ENCODE data around the gene UTP4.

Gene UTP4

DNA sequence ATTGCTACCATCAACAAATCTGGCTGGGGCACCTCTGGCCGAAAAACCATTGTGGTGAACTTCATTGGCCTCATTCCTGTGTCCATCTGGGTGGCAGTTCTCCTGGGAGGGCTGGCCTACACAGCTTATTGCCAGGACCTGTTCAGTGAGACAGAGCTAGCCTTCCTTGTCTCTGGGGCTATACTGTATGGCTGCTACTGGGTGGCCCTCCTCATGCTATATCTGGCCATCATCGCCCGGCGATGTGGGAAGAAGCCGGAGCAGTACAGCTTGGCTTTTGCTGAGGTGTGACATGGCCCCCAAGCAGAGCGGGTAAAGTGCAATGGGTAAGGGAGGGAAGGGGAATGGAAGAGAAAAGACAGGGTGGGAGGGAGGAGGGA is 17.5 kb upstream of the UTP4 start:
- no peak overlapping the region for H3K4me3 ChIP-seq (replicated peaks in 1 of 2; ENCODE audit: low read depth in 2 of 2, low read length in 2 of 2)
- TF ChIP-seq, protein P1, sequence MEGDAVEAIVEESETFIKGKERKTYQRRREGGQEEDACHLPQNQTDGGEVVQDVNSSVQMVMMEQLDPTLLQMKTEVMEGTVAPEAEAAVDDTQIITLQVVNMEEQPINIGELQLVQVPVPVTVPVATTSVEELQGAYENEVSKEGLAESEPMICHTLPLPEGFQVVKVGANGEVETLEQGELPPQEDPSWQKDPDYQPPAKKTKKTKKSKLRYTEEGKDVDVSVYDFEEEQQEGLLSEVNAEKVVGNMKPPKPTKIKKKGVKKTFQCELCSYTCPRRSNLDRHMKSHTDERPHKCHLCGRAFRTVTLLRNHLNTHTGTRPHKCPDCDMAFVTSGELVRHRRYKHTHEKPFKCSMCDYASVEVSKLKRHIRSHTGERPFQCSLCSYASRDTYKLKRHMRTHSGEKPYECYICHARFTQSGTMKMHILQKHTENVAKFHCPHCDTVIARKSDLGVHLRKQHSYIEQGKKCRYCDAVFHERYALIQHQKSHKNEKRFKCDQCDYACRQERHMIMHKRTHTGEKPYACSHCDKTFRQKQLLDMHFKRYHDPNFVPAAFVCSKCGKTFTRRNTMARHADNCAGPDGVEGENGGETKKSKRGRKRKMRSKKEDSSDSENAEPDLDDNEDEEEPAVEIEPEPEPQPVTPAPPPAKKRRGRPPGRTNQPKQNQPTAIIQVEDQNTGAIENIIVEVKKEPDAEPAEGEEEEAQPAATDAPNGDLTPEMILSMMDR (IDR thresholded peaks at IDR 0.05; ENCODE audit: low read depth, low read length) = no peak
- DNase-seq (ENCODE audit: low read depth in 2 of 2) = no peak

DNA sequence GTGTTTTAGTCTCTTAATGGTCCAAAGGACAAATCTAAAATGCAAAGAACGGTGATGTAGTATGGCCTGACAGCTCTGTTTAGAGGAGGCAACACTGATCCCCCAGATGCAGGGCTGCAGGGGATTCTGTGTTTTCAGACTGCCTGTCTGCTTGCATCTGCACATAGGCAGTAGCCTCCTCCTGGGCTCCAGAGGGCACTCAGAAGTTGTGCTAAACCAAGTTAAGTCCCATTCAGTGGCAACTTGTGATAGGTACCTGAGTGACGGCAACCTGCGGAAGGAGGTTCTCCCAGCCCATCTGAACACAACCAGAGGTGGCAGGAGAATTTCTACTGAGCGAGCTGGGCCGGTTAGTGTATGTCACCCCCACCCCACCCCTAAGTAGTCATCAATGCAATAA is 17.1 kb upstream of the UTP4 start:
- no peak for DNase-seq (ENCODE audit: low read depth in 2 of 2)
- TF ChIP-seq, protein P1 (IDR thresholded peaks at IDR 0.05; ENCODE audit: low read depth, low read length) = no peak
- H3K4me3 ChIP-seq (replicated peaks in 1 of 2; ENCODE audit: low read depth in 2 of 2, low read length in 2 of 2) = no peak overlapping the region

DNA sequence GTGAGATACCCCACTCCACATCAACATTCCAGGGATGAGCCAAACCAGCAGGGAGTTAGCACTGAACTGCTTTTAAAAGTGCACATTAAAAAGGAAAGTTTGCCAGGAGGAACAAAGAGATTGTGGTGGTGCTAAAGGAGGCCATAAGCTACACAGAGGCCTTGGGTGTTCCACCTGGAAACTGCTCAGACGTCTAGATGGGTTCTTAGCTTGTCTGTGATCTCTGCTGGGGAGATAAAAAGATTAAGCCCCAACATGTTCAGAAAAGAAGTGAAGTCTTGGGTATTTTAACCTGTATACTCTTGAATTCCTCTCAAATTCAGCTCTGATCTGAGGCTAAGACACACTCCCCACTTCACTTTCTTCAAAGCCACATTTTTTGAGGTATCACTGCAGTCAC is 16.6 kb upstream of the UTP4 start:
- no peak for DNase-seq (ENCODE audit: low read depth in 2 of 2)
- TF ChIP-seq, protein P1 (IDR thresholded peaks at IDR 0.05; ENCODE audit: low read depth, low read length) = no peak
- H3K4me3 ChIP-seq (replicated peaks in 1 of 2; ENCODE audit: low read depth in 2 of 2, low read length in 2 of 2) = no peak overlapping the region

DNA sequence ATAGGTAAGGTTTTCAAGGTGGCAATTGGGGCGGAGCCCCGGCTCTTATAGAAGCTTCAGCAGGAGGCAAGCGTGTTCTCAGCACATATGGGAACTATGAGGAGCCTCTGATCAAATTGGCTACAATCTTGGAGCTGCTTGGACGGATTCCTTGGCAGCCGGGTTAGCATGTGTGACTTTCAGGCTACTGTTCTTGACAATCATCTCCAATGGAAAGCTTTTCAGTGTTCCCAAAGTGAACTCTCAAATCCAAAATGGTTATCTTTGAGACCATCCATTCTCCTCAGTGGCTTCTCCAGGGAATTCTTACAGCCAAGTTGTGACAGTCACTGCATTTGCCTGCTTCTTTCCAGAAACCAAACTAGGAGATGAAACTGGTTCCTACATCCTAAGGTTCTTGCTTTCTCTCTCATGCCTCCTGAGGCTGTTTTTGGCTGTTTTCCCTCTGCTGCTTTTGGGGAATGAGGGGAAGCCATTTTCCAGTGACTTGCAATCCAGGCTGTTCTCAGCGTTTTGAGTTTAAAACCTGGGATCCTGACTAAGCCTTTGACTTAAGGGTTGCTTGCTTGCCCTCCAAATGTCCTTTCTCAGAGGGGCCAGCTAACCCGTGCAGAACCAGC is 16.1 kb upstream of the UTP4 start:
- H3K4me3 ChIP-seq (replicated peaks in 1 of 2; ENCODE audit: low read depth in 2 of 2, low read length in 2 of 2) = no peak overlapping the region
- TF ChIP-seq, protein P1 (IDR thresholded peaks at IDR 0.05; ENCODE audit: low read depth, low read length) = no peak
- DNase-seq (ENCODE audit: low read depth in 2 of 2) = no peak

DNA sequence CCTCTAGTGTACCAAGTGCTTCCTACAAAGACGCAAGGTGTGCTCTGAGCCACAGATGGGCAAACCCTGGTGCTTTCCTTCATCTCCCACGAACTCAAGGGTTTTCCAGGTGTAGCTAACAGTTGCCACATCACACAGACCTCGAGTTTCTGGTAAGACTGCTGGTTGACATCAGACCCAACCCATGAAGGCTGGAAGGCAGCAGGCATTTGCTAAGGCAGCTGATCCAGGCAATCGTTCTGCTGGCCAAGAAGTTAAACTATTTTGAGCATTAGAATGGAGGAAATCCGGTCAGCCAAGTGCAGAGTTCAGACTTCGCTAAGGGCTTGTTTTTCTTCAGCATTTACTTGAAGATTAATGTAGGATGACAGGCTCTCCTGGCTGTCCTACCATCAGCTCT is 15.5 kb upstream of the UTP4 start:
- DNase-seq (ENCODE audit: low read depth in 2 of 2) = no peak
- H3K4me3 ChIP-seq (replicated peaks in 1 of 2; ENCODE audit: low read depth in 2 of 2, low read length in 2 of 2) = no peak overlapping the region
- TF ChIP-seq, protein P1 (IDR thresholded peaks at IDR 0.05; ENCODE audit: low read depth, low read length) = no peak

DNA sequence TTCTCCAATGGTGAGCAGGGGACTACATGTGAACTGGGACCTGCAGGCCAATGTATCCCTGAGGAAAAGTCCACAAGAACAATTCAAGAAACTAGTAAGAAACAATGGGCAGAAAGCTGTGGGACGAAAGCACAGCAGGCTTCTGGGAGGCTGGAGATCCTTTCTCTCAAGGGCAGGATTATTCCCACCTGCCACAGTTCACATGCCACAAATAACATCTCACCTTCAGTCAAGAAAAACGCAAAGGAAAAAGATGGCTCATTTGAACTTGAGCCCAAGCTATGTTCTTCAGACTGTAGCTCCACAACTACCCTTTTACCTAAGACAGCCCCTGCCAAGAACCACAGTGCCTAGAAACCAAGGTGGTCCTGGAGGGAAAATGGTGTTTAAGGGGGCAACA is 14.0 kb upstream of the UTP4 start:
- TF ChIP-seq, protein P1 (IDR thresholded peaks at IDR 0.05; ENCODE audit: low read depth, low read length) = no peak
- H3K4me3 ChIP-seq (replicated peaks in 1 of 2; ENCODE audit: low read depth in 2 of 2, low read length in 2 of 2) = no peak overlapping the region
- DNase-seq (ENCODE audit: low read depth in 2 of 2) = no peak

DNA sequence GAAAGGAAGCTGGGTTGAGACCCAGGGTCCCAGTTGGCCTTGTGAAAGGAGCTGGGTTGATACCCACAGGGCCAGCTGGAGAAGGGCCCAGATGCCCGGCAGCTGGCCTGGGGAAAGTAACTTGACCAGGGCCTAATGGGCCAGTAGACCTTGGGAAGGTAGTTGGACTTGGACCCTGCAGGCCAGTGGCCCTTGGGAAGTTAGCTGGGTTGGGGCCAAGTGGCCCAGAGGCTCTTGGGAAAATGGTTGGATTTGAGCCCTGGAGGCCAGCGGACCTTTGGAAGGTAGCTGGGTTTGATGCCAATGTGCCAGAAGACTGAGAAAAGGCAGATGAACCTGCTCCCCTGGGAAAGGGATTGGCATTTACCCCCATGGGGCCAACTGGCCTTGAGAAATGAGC is 13.5 kb upstream of the UTP4 start:
- TF ChIP-seq, protein P1 (IDR thresholded peaks at IDR 0.05; ENCODE audit: low read depth, low read length) = no peak
- H3K4me3 ChIP-seq (replicated peaks in 1 of 2; ENCODE audit: low read depth in 2 of 2, low read length in 2 of 2) = no peak overlapping the region
- no peak for DNase-seq (ENCODE audit: low read depth in 2 of 2)

Data from cardiac fibroblast (primary cell).